ENCODE measurements around the gene NDUFB2.
"Not testable (repeated sequence)": the region's sequence is repeated elsewhere in the genome, so short reads cannot be mapped to it uniquely, and the experiment has no call there.

NDUFB2 gene

DNA sequence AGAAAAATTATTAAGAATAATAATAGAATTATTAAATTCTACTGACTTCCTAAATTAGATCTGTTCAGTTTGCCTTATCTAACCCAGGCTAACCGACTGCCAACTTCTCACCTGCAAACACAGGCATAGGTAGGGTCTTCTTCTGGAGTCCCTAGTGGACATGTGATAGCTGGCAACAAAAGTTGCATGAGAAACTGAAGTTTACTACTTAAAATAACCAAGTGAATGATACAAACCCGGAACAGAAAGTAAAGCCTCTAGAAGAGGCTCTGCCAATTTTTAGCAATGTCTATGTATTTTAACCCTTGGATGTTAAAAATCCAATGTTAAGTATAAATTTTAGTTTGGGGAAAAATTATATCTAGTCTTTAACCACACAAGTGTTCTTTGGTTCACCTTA is 37.6 kb downstream of the NDUFB2 start:
- DNase-seq (ENCODE audit: low read depth), result no peak

- DNase-seq (ENCODE audit: low read depth), result no peak
These were observed 38.2 kb downstream of the NDUFB2 start for GRCh38 chr7:140734729-140735128.

DNA sequence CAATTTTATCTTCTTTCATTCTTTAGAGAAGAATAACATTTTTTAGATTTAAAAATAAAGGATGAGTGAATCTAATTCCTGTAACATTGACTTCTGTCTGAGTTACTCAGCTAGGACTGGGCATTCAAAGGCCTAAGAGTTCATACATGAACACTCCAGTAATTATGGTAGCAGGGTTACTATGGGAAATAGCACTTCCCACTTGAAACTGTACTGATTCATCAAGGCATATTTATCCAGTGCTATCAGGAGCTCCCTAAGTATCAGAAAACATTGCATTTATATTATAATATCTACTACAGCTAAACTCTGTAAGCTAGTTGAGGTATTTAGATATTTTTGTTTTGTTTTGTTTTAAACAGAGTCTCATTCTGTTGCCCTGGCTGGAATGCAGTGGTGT is 41.8 kb downstream of the NDUFB2 start:
- no peak for DNase-seq (ENCODE audit: low read depth)

GRCh38 chr7:140743255-140743654 is 46.7 kb downstream of the NDUFB2 start:
- not testable (repeated sequence) for DNase-seq (ENCODE audit: low read depth)

DNA sequence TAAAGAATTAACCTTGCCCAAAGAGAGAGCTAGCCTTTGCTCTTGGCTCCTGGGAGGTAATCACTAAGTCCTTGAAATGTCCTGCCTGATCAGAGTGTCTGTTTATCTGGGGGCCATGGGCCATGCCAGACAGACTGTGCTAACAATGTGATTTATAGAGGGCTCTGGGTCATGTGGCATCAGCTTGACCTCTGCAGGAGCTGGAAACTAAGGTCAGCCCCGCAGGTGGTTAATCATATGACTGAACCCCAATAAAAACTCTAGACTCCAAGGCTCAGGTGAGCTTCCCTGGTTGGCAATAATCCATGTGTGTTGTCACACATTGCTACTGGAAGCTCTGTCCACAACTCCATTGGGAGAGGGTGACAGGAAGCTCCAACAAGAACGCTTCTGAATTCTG is 47.5 kb downstream of the NDUFB2 start:
- DNase-seq (ENCODE audit: low read depth), result no peak

DNA sequence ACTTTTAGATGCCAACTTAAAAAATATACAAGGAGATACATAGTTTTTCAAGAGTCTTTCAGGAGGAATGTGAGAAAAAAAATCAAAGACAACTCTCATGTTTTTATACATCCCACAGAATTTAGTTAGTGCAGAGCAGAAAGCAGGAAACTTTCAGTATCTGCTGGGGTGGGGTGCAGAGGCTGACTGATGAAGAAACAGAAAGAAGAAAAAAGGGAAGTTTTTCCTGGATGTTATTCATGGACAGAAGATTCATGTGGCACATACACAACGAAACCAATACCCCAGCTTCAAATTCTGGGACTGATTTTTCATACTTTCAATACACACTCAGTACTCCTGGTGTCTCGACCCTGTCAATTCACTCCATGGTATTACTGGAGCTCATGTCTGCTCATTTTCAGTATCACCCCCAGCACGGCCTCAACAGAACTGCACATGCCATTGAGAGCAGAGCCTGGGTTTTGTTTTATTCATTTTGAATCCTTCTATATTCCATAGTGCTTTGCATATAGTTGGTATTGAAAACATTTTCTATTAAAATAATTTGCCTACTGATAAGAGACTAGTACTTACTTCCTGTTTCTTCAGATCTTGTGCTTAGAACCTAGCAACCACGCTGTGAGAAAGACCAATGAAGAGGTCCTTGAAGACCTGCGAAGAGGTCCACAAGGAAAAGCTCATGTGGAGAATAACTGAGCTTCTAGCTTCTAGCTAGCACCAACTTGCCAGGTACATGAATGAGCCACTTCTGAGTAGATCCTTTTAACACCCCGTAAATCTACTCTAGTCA is 49.0 kb downstream of the NDUFB2 start:
- DNase-seq (ENCODE audit: low read depth), result no peak

DNA sequence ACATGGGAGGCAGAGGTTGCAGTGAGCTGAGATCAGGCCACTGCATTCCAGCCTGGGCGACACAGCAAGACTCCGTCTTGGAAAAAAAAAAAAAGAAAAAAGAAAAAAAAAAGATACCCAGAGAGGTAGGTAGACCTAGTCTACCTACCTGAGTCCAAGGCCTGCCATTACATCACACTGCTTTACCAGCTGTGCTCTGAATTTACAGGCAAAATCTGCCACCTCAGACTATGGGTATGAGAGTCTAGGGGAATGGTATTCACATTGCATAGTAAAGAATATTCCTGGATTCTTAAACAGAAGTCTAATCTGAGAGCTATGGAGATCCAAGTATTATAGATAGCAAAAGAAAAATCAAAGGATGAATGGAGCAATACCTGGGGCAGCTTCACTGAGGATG is 50.2 kb downstream of the NDUFB2 start:
- DNase-seq (ENCODE audit: low read depth), result no peak

DNA sequence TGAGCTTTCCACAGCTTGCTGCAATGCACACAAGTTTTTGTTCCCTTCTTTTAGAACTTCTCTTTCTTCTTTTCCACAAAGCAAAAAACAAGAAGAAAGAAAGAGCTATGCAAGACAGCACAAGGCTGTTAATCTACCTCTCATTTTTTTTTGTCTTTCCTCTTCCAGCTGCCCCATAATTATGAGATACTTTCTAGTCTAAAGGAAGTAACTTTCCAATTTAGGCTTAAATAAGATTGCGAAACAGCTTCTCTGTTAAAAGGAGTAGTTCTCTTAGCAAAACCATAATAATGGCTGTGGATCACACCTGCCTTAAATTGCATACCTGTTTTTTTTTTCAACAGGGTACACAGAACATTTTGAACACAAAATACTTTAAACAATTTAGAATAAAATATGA is 56.0 kb downstream of the NDUFB2 start:
- DNase-seq (ENCODE audit: low read depth), result no peak

GRCh38 chr7:140754506-140754905 is 58.0 kb downstream of the NDUFB2 start:
- DNase-seq (ENCODE audit: low read depth), result no peak

All from stimulated activated CD8-positive, alpha-beta memory T cell treated with anti-CD3 and anti-CD28 coated beads, Interleukin-4, amount 100 ng/mL, for 24 hours (primary cell).